Measurements from ENCODE around the gene RPL32. TPM values are rescaled to one million over a fixed set of nuclear protein-coding genes. Genes with fewer than 3 reads are reported as not detected.

RPL32 gene
- total RNA-seq, result 677 and 895 TPM in 2 replicates

GRCh38 chr3:12841149-12841969, at the start of gene RPL32:
Gene RPL32 (minus strand): TSS chr3:12841565. CDS start chr3:12840237, 1,328 bp downstream.

GRCh38 chr3:12796171-12797123, 44.9 kb downstream of the RPL32 start, which contains the start of gene CAND2:
Gene CAND2 (plus strand): TSS chr3:12796680. CDS start chr3:12796721, 41 bp downstream.

Other genes with a start within 250 kb of the RPL32 start
- gene RAF1, start 177.4 kb downstream of the RPL32 start, total RNA-seq, result 78.4 and 81.2 TPM in 2 replicates
- not detected in 2 replicates for gene TMEM40, start 82.3 kb downstream of the RPL32 start, total RNA-seq
- gene CAND2, start 44.9 kb downstream of the RPL32 start, total RNA-seq, result 1.3 and 4.2 TPM in 2 replicates
- 7.9 and 15.2 TPM in 2 replicates for gene IQSEC1, start 231.9 kb upstream of the RPL32 start, total RNA-seq